A673 (cell line): Measurements from ENCODE around the gene TNFAIP3.

Experiments used
- EZH2 ChIP-seq: fragments of 200-600 bp; sonication (generic); IDR thresholded peaks from 2 replicates; pipeline ENCODE4 v1.6.1; 2017; ENCODE audit warnings: borderline replicate concordance, low read depth, mild to moderate bottlenecking, mixed read lengths, antibody characterized with exemption, low read length; ENCODE audit not compliant: poor library complexity, severe bottlenecking
- TF ChIP-seq, protein P1 (sequence below): fragments of 300-800, 200-600 bp; sonication (generic); conservative IDR thresholded peaks from 2 replicates; pipeline ENCODE4 v1.5.1; 2017; ENCODE audit warnings: low read depth, mild to moderate bottlenecking, antibody characterized with exemption, low read length, moderate library complexity, mixed read lengths

DNA sequence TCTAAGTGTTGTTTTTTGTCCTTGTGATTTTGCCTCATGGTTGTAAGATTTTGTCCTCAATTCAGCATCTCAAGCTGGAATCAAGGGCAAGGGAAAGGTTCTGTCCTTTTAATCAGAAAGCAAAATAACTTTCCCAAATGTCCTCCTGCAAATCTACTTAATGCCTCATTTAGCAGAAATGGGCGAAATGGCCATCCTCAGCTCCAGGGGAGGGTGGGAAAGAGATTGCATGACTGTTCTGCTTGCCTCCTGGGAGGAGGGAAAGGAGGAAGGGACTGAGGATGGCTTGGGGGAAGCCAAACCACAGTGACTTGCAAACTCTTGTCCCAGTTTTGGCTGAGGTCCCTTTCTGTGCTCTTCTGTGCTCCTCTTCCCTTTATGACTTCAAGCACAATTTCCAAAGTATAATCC, 43.4 kb downstream of the TNFAIP3 start:
- TF ChIP-seq, protein P1, sequence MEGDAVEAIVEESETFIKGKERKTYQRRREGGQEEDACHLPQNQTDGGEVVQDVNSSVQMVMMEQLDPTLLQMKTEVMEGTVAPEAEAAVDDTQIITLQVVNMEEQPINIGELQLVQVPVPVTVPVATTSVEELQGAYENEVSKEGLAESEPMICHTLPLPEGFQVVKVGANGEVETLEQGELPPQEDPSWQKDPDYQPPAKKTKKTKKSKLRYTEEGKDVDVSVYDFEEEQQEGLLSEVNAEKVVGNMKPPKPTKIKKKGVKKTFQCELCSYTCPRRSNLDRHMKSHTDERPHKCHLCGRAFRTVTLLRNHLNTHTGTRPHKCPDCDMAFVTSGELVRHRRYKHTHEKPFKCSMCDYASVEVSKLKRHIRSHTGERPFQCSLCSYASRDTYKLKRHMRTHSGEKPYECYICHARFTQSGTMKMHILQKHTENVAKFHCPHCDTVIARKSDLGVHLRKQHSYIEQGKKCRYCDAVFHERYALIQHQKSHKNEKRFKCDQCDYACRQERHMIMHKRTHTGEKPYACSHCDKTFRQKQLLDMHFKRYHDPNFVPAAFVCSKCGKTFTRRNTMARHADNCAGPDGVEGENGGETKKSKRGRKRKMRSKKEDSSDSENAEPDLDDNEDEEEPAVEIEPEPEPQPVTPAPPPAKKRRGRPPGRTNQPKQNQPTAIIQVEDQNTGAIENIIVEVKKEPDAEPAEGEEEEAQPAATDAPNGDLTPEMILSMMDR = no peak
- no peak for TF ChIP-seq EZH2
